ENCODE data around the gene GCNA. TPM values are rescaled to one million over a fixed set of nuclear protein-coding genes. Genes with fewer than 3 reads are reported as not detected.
"Not testable (repeated sequence)": the region's sequence is repeated elsewhere in the genome, so short reads cannot be mapped to it uniquely, and the experiment has no call there.

The GCNA gene
- total RNA-seq, 1 donor from 2014 or later, result 9.1 TPM

DNA sequence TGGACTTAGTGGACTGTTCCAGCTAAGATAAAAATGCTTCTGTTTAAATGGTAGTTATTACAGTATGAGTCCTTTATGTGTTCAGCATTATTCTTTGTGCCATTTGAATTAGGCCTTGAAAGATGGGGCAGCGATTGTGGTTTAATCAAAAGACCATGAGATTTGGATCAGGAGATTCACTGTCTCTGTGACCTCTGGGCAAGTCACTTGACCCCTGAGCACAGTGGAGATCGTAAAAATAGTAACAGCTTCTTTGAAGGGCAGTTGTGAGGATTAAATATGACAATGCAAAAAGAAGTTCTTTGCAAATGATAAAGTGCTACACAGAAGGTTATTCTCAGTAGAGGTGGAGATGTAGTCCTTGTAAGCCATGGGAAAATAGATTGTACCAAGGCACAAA is 29.3 kb downstream of the GCNA start:
- peaks cover 0 to 29% of the 10 kb centered on the region in 2 donors for H3K36me3 ChIP-seq

DNA sequence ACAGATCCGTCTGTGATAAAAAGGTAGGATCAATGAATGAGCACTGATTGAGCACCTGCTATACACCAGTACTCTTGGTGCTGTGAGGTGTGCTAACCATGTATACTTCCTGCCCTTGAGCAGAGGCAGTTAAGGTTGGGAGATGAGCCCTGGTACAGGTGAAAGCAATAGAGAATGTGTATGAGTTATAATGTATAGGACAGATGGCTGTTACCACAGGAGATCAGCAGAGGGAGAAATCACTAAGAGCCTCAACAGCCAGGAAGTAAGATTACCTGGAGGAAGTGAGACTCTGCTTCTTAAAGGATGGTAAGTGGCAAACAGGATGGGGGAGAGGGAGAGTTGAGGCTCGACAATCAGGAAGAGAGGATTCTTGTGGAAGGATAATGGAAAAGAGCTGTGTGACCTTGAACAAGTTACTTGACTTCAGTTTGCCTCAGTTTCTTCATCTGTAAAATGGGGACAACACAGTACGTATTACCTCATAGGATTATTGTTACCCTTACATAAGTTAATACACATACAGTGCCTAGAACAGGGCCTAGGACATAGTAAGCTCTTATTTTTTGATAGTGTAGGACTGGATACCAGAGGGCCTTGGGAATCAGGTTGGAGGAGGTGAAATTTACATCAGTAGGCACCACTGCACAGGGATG is 31.0 kb downstream of the GCNA start:
- Histone ChIP-seq H3K9me3 (no peaks in the 10 kb centered on the region), H3K27ac (no peak overlapping the region), H3K4me3 (no peak overlapping the region), H3K27me3 (no peaks in the 10 kb centered on the region), H3K36me3 (peaks cover 0 to 39% of the 10 kb centered on the region in 2 donors), H3K4me1 (no peaks in the 10 kb centered on the region)
- TF ChIP-seq, protein P1, sequence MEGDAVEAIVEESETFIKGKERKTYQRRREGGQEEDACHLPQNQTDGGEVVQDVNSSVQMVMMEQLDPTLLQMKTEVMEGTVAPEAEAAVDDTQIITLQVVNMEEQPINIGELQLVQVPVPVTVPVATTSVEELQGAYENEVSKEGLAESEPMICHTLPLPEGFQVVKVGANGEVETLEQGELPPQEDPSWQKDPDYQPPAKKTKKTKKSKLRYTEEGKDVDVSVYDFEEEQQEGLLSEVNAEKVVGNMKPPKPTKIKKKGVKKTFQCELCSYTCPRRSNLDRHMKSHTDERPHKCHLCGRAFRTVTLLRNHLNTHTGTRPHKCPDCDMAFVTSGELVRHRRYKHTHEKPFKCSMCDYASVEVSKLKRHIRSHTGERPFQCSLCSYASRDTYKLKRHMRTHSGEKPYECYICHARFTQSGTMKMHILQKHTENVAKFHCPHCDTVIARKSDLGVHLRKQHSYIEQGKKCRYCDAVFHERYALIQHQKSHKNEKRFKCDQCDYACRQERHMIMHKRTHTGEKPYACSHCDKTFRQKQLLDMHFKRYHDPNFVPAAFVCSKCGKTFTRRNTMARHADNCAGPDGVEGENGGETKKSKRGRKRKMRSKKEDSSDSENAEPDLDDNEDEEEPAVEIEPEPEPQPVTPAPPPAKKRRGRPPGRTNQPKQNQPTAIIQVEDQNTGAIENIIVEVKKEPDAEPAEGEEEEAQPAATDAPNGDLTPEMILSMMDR (IDR thresholded peaks at IDR 0.05), result no peak
- TF ChIP-seq POLR2A (IDR thresholded peaks at IDR 0.05), result no peak
- TF ChIP-seq POLR2AphosphoS5 (IDR thresholded peaks at IDR 0.05; ENCODE audit: insufficient read depth in 1 of 2, low read depth in 1 of 2), result no peak
- intact Hi-C loops (cut with DNase I), result no loop called here
- DNase-seq (ENCODE audit: extremely low spot score in 2 of 2), result no peak

More for the DNA sequence above, 29.3 kb downstream of the GCNA start:
- H3K27ac ChIP-seq, result no peak overlapping the region
- TF ChIP-seq POLR2AphosphoS5 (IDR thresholded peaks at IDR 0.05; ENCODE audit: insufficient read depth in 1 of 2, low read depth in 1 of 2), result no peak
- TF ChIP-seq, protein P1 (IDR thresholded peaks at IDR 0.05), result no peak
- intact Hi-C loops (cut with DNase I), result no loop called here
- no peaks in the 10 kb centered on the region for H3K9me3 ChIP-seq
- H3K27me3 ChIP-seq, result no peaks in the 10 kb centered on the region
- H3K4me1 ChIP-seq, result no peaks in the 10 kb centered on the region
- no peak overlapping the region for H3K4me3 ChIP-seq
- no peak for DNase-seq (ENCODE audit: extremely low spot score in 2 of 2)

DNA sequence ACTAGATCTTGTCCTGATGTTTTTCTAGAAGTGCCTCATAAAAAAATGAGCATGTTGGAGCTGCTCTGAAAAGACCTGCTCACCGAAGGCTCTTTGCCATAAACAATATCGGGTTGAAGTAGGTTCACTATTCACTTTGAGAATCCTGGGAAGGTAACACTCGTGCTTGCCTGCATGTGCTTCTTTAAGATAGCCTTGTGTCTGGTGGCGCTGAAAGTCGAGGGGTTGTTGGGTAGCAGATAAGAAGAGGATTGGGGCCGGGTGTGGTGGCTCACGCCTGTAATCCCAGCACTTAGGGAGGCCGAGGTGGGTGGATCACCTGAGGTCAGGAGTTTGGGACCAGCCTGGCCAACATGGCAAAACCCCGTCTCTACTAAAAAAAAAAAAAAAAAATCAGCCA is 33.5 kb downstream of the GCNA start:
- H3K27me3 ChIP-seq; H3K4me3 ChIP-seq; intact Hi-C loops (cut with DNase I); H3K27ac ChIP-seq; H3K9me3 ChIP-seq; H3K4me1 ChIP-seq; DNase-seq (ENCODE audit: extremely low spot score in 2 of 2): not testable (repeated sequence)
- peaks cover 0 to 38% of the 10 kb centered on the region in 2 donors for H3K36me3 ChIP-seq

DNA sequence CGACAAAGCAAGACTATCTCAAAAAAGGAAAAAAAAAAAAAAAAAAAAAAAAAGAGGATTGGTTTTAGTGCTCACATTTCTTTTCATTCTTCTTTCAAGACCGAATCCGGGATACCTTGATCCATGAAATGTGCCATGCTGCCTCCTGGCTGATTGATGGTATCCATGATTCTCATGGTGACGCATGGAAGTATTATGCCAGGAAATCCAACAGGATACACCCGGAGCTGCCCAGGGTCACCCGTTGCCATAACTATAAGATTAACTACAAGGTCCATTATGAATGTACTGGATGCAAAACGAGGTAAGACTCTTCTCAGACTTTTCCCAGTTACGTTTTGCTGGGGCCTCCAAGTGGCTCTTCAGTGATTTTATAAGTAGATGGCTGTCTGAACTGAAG is 34.0 kb downstream of the GCNA start:
- H3K9me3 ChIP-seq, result no peaks in the 10 kb centered on the region
- no peak for DNase-seq (ENCODE audit: extremely low spot score in 2 of 2)
- H3K4me1 ChIP-seq, result no peaks in the 10 kb centered on the region
- intact Hi-C loops (cut with DNase I), result no loop called here
- no peak overlapping the region for H3K4me3 ChIP-seq
- TF ChIP-seq POLR2AphosphoS5 (IDR thresholded peaks at IDR 0.05; ENCODE audit: insufficient read depth in 1 of 2, low read depth in 1 of 2) (no peak), POLR2A (IDR thresholded peaks at IDR 0.05) (no peak)
- TF ChIP-seq, protein P1 (IDR thresholded peaks at IDR 0.05), result no peak
- peaks cover 0 to 38% of the 10 kb centered on the region in 2 donors for H3K36me3 ChIP-seq
- H3K27me3 ChIP-seq, result no peaks in the 10 kb centered on the region
- H3K27ac ChIP-seq, result no peak overlapping the region

DNA sequence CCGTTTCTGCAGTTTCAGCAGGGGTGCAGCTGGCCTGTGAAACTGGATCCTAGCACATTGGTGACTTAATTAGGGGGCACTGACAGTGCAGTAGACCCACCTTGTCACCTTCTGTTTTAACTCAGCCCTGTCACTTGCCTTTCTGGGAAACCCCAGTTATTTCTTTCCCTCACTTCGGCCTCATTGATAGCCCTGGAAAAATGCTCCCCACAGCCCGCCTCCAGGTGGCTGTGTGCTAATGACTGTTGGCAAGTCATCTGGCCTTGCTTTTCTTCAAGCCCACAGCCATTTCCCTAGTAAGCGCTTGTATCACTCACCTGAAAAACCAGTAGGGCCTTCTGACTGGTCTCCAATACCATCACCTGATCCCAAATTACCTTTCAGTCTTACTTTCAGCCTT is 36.8 kb downstream of the GCNA start:
- no peaks in the 10 kb centered on the region for H3K9me3 ChIP-seq
- no peak overlapping the region for H3K4me3 ChIP-seq
- no peaks in the 10 kb centered on the region for H3K27me3 ChIP-seq
- peaks cover 0 to 31% of the 10 kb centered on the region in 2 donors for H3K36me3 ChIP-seq
- TF ChIP-seq, protein P1 (IDR thresholded peaks at IDR 0.05), result no peak
- TF ChIP-seq POLR2AphosphoS5 (IDR thresholded peaks at IDR 0.05; ENCODE audit: insufficient read depth in 1 of 2, low read depth in 1 of 2), result no peak
- TF ChIP-seq POLR2A (IDR thresholded peaks at IDR 0.05), result no peak
- H3K27ac ChIP-seq, result no peak overlapping the region
- intact Hi-C loops (cut with DNase I), result no loop called here
- DNase-seq (ENCODE audit: extremely low spot score in 2 of 2), result no peak
- no peaks in the 10 kb centered on the region for H3K4me1 ChIP-seq
